GM12873 (cell line): ENCODE measurements around the gene ZNF532.

Source experiments
- CTCF ChIP-seq: IDR thresholded peaks from 2 replicates; pipeline ENCODE4 v1.5.1; 2012; ENCODE audit warnings: low read depth, mild to moderate bottlenecking, moderate library complexity, low read length, control low read depth; ENCODE audit not compliant: insufficient read depth; ENCODE audit errors: missing control alignments

Gene ZNF532

GRCh38 chr18:58991167-58991798 lies 126.6 kb downstream of the ZNF532 start:
- no peak for TF ChIP-seq CTCF

- TF ChIP-seq CTCF: no peak
These were observed 127.9 kb downstream of the ZNF532 start for GRCh38 chr18:58992301-58993231.

- no peak for TF ChIP-seq CTCF
These were observed 128.6 kb downstream of the ZNF532 start for GRCh38 chr18:58993260-58993659.

- no peak for TF ChIP-seq CTCF
These were observed 131.0 kb downstream of the ZNF532 start for GRCh38 chr18:58995663-58996062.

- no peak for TF ChIP-seq CTCF
These were observed 131.5 kb downstream of the ZNF532 start for GRCh38 chr18:58996131-58996641.

GRCh38 chr18:58996696-58997095 lies 132.0 kb downstream of the ZNF532 start:
- TF ChIP-seq CTCF: no peak

- TF ChIP-seq CTCF: no peak
These were observed 133.2 kb downstream of the ZNF532 start for GRCh38 chr18:58997811-58998337.
